Activated CD4-positive, alpha-beta memory T cell treated with anti-CD3 and anti-CD28 coated beads, Interleukin-2, amount 10 ng/mL, durations not matched to agents 7 days and 5 days (primary cell): Measurements from ENCODE around the gene SLC26A3. TPM values are rescaled to one million over a fixed set of nuclear protein-coding genes. Genes with fewer than 3 reads are reported as not detected.
"Not testable (repeated sequence)": the region's sequence is repeated elsewhere in the genome, so short reads cannot be mapped to it uniquely, and the experiment has no call there.

ENCODE experiments used
- CTCF ChIA-PET: fragments of 350-600 bp; sonication (Branson Sonifier 250); formaldehyde crosslinking; loops from one replicate; lab custom pipeline; 2021; ENCODE audit warnings: antibody characterized with exemption, inconsistent platforms; lab: Charles Lee
- POLR2A ChIA-PET: fragments of 350-600 bp; sonication (Branson Sonifier 250); formaldehyde crosslinking; loops from one replicate; lab custom pipeline; 2021; ENCODE audit warnings: antibody characterized with exemption; lab: Charles Lee
- DNase-seq: peaks from one replicate; pipeline ENCODE4 v3.0.0-alpha.2; 2020
- H3K27ac Mint-ChIP-seq: one replicate; pipeline ENCODE4 v1.8.0; 2021; ENCODE audit warnings: mild to moderate bottlenecking, mixed read lengths
- H3K27me3 Mint-ChIP-seq: one replicate; pipeline ENCODE4 v1.8.0; 2021; ENCODE audit warnings: mixed read lengths
- H3K36me3 Mint-ChIP-seq: one replicate; pipeline ENCODE4 v1.8.0; 2021; ENCODE audit warnings: low read depth, mixed read lengths
- H3K4me1 Mint-ChIP-seq: one replicate; pipeline ENCODE4 v1.8.0; 2021; ENCODE audit warnings: mixed read lengths
- H3K4me3 Mint-ChIP-seq: one replicate; pipeline ENCODE4 v1.8.0; 2021; ENCODE audit warnings: mild to moderate bottlenecking, mixed read lengths
- H3K9me3 Mint-ChIP-seq: one replicate; pipeline ENCODE4 v1.8.0; 2021; ENCODE audit warnings: mixed read lengths
- total RNA-seq, 2 experiments: library from RNA; stranded (reverse); gene quantifications; one replicate each; pipeline ENCODE4 v1.2.3, GENCODE V29; 2021

Gene SLC26A3
- total RNA-seq = not detected

DNA sequence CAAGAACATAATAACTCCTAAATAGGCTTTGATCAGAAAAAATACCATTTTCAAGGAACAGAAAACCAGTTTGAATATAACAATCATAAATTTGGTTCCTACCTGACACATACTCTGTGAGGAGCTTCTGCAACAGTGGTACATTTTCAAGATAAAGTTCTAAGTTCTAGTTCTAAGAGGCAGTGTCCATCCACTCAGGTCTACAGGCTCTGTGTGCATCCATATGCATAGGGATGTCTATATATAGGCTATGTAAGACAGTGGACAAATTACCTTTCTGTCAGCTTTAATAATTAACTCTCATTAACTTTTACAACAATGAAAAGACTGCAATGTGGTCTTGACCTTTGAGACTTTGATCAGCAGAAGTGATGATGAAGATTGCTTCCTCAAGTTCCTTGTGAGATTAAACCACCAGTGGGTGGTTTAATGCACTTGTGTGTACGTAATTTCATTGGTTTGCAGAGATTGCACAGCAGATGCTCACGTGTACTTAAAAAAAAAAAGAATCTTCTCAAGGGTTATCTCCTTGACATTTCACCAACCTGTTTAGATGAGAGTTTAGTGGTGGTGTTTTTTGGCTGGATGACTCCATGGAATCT is at the start of gene SLC26A3:
SLC26A3 (minus strand) TSS at position 215 of the 602 bp plus-strand sequence. CDS start 8,714 bp downstream, outside the sequence.
- Mint-ChIP-seq H3K4me1 (no peaks in the 10 kb centered on the region), H3K4me3 (no peak within 1 kb of the TSS), H3K27ac (no peak within 1 kb of the TSS), H3K9me3 (no peaks in the 10 kb centered on the region), H3K36me3 (no peaks in the 10 kb centered on the region), H3K27me3 (peaks cover 4% of the 10 kb centered on the region)
- no peak for DNase-seq
- ChIA-PET CTCF (no interaction called here), POLR2A (no interaction called here)

DNA sequence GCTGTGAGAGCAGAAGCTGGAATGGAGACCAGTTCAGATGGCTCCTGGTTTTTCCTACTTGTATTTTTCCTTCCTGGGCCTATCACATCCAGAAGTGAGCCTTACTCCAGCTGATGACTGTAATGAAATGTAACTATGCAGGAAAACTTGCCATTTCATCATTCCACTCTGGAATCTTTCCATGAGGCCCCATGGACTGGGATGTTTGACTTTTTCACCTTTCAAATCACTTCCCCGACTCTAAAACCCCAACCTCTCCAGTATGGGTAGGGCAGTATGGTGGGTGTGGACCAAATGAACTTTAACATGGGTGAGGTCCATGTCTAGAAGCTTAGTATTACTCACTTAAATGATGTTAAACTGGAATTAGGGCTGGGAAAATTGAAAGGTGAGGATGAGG is 47.6 kb upstream of the SLC26A3 start:
- ChIA-PET POLR2A (no interaction called here), CTCF (no interaction called here)
- no peak for DNase-seq
- H3K27me3 Mint-ChIP-seq = no peaks in the 10 kb centered on the region
- H3K4me1 Mint-ChIP-seq = no peaks in the 10 kb centered on the region
- H3K36me3 Mint-ChIP-seq = no peaks in the 10 kb centered on the region
- H3K27ac Mint-ChIP-seq = no peak overlapping the region
- no peak overlapping the region for H3K4me3 Mint-ChIP-seq
- H3K9me3 Mint-ChIP-seq = no peaks in the 10 kb centered on the region

GRCh38 chr7:107850216-107850615 is 47.2 kb upstream of the SLC26A3 start:
- H3K27ac Mint-ChIP-seq = no peak overlapping the region
- no peaks in the 10 kb centered on the region for H3K9me3 Mint-ChIP-seq
- CTCF ChIA-PET = no interaction called here
- H3K4me1 Mint-ChIP-seq = no peaks in the 10 kb centered on the region
- no peaks in the 10 kb centered on the region for H3K36me3 Mint-ChIP-seq
- no peak for DNase-seq
- no peaks in the 10 kb centered on the region for H3K27me3 Mint-ChIP-seq
- POLR2A ChIA-PET = no interaction called here
- no peak overlapping the region for H3K4me3 Mint-ChIP-seq

DNA sequence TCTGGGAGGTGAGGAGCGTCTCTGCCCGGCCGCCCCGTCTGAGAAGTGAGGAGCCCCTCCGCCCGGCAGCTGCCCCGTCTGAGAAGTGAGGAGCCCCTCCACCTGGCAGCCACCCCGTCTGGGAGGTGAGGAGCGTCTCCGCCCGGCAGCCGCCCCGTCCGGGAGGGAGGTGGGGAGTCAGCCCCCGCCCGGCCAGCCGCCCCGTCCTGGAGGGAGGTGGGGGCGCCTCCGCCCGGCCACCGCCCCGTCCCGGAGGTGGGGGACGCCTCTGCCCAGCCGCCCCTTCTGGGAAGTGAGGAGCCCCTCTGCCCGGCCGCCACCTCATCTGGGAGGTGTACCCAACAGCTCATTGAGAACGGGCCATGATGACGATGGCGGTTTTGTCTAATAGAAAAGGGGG is 45.2 kb upstream of the SLC26A3 start:
- H3K9me3 Mint-ChIP-seq, H3K27me3 Mint-ChIP-seq, DNase-seq: not testable (repeated sequence)

DNA sequence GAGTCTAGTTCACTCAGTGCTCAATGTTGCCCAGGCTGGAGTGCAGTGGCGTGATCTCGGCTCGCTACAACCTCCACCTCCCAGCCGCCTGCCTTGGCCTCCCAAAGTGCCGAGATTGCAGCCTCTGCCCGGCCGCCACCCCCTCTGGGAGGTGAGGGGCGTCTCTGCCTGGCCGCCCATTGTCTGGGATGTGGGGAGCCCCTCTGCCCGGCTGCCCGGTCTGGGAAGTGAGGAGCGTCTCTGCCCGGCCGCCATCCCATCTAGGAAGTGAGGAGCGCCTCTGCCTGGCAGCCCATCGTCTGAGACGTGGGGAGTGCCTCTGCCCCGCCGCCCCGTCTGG is 44.8 kb upstream of the SLC26A3 start:
- H3K4me1 Mint-ChIP-seq, CTCF ChIA-PET, POLR2A ChIA-PET, H3K27me3 Mint-ChIP-seq, H3K27ac Mint-ChIP-seq, H3K9me3 Mint-ChIP-seq, H3K4me3 Mint-ChIP-seq, DNase-seq, H3K36me3 Mint-ChIP-seq: not testable (repeated sequence)

More for the DNA sequence above, 45.2 kb upstream of the SLC26A3 start:
- H3K36me3 Mint-ChIP-seq, H3K4me3 Mint-ChIP-seq, POLR2A ChIA-PET, H3K4me1 Mint-ChIP-seq, CTCF ChIA-PET, H3K27ac Mint-ChIP-seq: not testable (repeated sequence)

- H3K36me3 Mint-ChIP-seq = no peaks in the 10 kb centered on the region
- POLR2A ChIA-PET = no interaction called here
- H3K27ac Mint-ChIP-seq = no peak overlapping the region
- H3K4me1 Mint-ChIP-seq = no peaks in the 10 kb centered on the region
- H3K4me3 Mint-ChIP-seq = no peak overlapping the region
- no peaks in the 10 kb centered on the region for H3K9me3 Mint-ChIP-seq
- no peaks in the 10 kb centered on the region for H3K27me3 Mint-ChIP-seq
- no peak for DNase-seq
- CTCF ChIA-PET = no interaction called here
These were observed 44.3 kb upstream of the SLC26A3 start for GRCh38 chr7:107847168-107847835.

DNA sequence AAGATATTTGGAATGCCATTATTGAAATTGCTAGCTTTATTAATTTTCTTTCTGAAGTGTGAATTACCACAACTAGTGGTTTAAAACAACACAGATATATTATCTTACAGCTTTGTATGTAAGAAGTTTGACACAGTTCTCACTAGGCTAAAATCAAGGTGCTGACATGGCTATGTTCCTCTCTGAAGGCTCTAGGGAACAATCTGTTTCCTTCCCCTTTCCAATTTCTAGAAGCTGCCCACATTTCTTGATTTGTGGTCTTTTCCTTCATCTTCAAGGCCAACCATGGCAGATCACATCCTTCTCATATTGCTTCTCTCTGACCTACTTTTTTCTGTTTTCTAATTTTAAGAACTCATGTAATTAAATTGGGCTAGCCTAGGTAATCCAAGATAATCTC is 43.3 kb upstream of the SLC26A3 start:
- H3K4me1 Mint-ChIP-seq = no peaks in the 10 kb centered on the region
- no peak overlapping the region for H3K4me3 Mint-ChIP-seq
- H3K27me3 Mint-ChIP-seq = no peaks in the 10 kb centered on the region
- H3K9me3 Mint-ChIP-seq = no peaks in the 10 kb centered on the region
- no peak for DNase-seq
- ChIA-PET POLR2A (no interaction called here), CTCF (no interaction called here)
- no peaks in the 10 kb centered on the region for H3K36me3 Mint-ChIP-seq
- H3K27ac Mint-ChIP-seq = no peak overlapping the region

GRCh38 chr7:107843184-107843583 is 40.2 kb upstream of the SLC26A3 start:
- H3K27ac Mint-ChIP-seq = no peak overlapping the region
- no peaks in the 10 kb centered on the region for H3K4me1 Mint-ChIP-seq
- ChIA-PET CTCF (interaction anchor here (1.0 kb wide), 1 partner anchor 32 kb away, joined by 3 read pairs; no protein-coding TSS in a partner anchor), POLR2A (no interaction called here)
- H3K36me3 Mint-ChIP-seq = no peaks in the 10 kb centered on the region
- H3K27me3 Mint-ChIP-seq = no peaks in the 10 kb centered on the region
- H3K4me3 Mint-ChIP-seq = no peak overlapping the region
- DNase-seq = no peak
- H3K9me3 Mint-ChIP-seq = peaks cover 4% of the 10 kb centered on the region

DNA sequence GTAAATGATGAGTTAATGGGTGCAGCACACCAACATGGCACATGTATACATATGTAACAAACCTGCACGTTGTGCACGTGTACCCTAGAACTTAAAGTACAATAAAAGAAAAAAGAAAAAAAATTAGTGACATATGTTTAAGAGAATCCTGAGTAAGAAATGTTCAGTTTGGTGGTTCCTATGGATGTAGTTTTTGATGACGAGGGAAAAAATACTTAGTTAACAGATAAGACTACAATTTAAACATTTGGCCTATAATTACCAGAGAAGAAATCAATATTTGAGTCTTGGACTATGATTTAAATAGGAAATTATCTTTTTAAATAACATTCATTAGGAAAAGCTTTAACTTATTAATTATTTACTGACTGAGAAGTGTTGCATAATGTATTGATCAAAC is 39.2 kb upstream of the SLC26A3 start:
- H3K4me3 Mint-ChIP-seq = no peak overlapping the region
- DNase-seq = no peak
- ChIA-PET CTCF (no interaction called here), POLR2A (no interaction called here)
- peaks cover 4% of the 10 kb centered on the region for H3K9me3 Mint-ChIP-seq
- H3K36me3 Mint-ChIP-seq = no peaks in the 10 kb centered on the region
- H3K4me1 Mint-ChIP-seq = no peaks in the 10 kb centered on the region
- no peak overlapping the region for H3K27ac Mint-ChIP-seq
- peaks cover 3% of the 10 kb centered on the region for H3K27me3 Mint-ChIP-seq

DNA sequence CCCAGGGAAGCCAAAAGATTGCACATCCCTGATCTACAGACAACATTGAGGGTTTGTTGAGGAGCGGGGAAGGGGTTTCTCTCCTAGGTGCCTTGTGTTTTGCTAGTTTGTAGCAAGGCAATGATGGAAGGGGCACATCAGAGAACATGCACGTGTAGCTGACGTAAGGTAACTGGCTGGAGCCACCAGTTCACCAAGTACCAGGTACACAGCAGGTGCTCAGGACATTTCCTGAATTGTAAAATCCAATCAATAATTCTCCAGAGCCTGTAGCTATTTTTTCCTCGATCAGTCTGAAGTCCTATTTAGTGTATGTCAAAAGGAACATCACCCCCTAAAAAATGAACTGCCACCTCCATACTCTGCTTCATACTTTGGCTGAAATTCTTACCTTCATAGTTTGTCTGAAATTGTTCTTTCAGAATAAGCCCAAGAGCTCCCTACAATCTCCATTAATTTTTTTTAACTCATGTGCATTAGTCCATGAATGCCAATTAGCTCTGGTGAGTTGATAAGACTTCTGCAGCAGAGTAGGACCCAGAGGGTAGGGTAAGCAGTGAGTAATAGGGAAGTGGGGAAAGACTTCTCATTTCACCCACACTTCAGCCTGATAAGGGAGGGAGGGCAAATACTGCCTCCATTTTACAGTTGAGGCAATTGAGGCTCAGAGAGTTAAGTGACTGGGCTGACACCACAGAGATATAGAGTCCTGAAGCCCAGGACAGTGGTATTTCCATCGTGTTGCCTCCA is 36.0 kb upstream of the SLC26A3 start:
- no peaks in the 10 kb centered on the region for H3K36me3 Mint-ChIP-seq
- H3K9me3 Mint-ChIP-seq = peaks cover 4% of the 10 kb centered on the region
- H3K27ac Mint-ChIP-seq = no peak overlapping the region
- no peaks in the 10 kb centered on the region for H3K4me1 Mint-ChIP-seq
- ChIA-PET POLR2A (no interaction called here), CTCF (no interaction called here)
- H3K4me3 Mint-ChIP-seq = no peak overlapping the region
- H3K27me3 Mint-ChIP-seq = peaks cover 3% of the 10 kb centered on the region
- DNase-seq = no peak

DNA sequence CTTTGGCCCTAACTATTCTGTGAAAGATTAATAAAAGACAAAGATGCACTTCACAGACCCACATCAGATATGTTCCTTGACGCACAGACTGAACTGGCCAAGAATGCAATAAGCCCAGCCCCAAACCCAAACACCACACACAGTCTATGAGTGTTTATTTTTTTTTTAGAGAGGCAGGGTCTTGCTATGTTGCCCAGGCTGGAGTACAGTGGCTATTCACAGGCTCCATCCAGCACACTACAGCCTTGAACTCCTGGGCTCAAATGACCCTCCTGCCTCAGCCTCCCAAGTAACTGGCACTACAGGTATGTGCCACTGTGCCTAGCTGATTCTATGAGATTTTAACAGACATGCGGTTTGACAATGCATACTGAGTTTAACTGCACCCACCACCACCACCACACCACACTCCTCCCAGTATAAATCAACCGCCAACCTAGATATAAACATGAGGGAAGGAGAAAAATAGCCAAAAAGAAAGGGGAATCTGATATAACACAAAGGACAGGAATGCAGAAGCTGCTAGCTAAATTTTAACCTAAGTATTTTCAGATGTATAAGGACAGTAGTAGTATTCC is 35.1 kb upstream of the SLC26A3 start:
- CTCF ChIA-PET = no interaction called here
- Mint-ChIP-seq H3K4me3 (no peak overlapping the region), H3K27me3 (peaks cover 3% of the 10 kb centered on the region), H3K9me3 (peaks cover 4% of the 10 kb centered on the region), H3K4me1 (no peaks in the 10 kb centered on the region), H3K36me3 (no peaks in the 10 kb centered on the region), H3K27ac (no peak overlapping the region)
- POLR2A ChIA-PET = no interaction called here
- no peak for DNase-seq

- DNase-seq = no peak
- POLR2A ChIA-PET = no interaction called here
- H3K36me3 Mint-ChIP-seq = no peaks in the 10 kb centered on the region
- peaks cover 4% of the 10 kb centered on the region for H3K9me3 Mint-ChIP-seq
- peaks cover 3% of the 10 kb centered on the region for H3K27me3 Mint-ChIP-seq
- no peak overlapping the region for H3K27ac Mint-ChIP-seq
- H3K4me1 Mint-ChIP-seq = no peaks in the 10 kb centered on the region
- CTCF ChIA-PET = no interaction called here
- H3K4me3 Mint-ChIP-seq = no peak overlapping the region
These were observed 34.1 kb upstream of the SLC26A3 start for GRCh38 chr7:107837145-107837512.

- CTCF ChIA-PET = no interaction called here
- Mint-ChIP-seq H3K9me3 (peaks cover 4% of the 10 kb centered on the region), H3K27me3 (peaks cover 3% of the 10 kb centered on the region), H3K36me3 (no peaks in the 10 kb centered on the region), H3K27ac (no peak overlapping the region), H3K4me3 (no peak overlapping the region), H3K4me1 (no peaks in the 10 kb centered on the region)
- DNase-seq = no peak
- POLR2A ChIA-PET = no interaction called here
These were observed 33.5 kb upstream of the SLC26A3 start for GRCh38 chr7:107836237-107837144.
